ENCODE data around the gene GPR137C. TPM values are rescaled to one million over a fixed set of nuclear protein-coding genes. Genes with fewer than 3 reads are reported as not detected.

The GPR137C gene
- total RNA-seq, 2 experiments from 2014 or later: 0.05 to 0.11 TPM

DNA sequence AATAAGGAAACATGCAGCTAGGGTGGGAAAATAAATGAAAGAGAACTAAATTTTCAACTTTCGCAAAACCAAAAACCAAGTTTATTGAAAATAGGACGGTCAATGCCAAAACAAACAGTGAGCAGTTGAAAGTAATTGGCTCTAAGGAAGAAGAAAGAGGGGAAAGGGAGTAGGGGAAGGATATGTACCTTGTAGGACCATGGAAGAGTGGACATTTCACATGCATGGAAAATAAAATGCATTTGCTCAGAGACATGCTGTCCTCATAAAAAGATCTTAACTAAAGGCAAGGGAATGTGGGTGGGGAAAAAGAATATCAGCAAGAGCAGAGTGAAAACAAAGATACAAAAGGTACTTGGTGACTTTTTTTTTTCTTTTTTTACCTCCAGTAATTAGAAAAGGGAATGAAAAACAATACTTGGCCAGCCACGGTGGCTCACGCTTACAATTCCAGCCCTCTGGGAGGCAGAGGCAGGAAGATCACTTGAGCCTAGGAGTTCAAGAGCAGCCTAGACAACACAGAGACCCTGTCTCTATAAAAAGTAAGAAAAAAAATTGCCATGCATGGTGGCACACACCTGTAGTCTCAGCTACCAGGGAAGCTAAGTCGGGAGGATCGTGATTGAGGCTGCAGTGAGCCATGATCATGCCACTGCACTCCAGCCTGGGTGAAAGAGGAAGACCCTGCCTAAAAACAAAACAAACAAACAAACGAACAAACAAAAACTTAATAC is 6.9 kb upstream of the GPR137C start:
- H3K4me1 Mint-ChIP-seq (ENCODE audit: low read depth): peaks cover 8% of the 10 kb centered on the region
- no peak for DNase-seq
- TF ChIP-seq, protein P1, sequence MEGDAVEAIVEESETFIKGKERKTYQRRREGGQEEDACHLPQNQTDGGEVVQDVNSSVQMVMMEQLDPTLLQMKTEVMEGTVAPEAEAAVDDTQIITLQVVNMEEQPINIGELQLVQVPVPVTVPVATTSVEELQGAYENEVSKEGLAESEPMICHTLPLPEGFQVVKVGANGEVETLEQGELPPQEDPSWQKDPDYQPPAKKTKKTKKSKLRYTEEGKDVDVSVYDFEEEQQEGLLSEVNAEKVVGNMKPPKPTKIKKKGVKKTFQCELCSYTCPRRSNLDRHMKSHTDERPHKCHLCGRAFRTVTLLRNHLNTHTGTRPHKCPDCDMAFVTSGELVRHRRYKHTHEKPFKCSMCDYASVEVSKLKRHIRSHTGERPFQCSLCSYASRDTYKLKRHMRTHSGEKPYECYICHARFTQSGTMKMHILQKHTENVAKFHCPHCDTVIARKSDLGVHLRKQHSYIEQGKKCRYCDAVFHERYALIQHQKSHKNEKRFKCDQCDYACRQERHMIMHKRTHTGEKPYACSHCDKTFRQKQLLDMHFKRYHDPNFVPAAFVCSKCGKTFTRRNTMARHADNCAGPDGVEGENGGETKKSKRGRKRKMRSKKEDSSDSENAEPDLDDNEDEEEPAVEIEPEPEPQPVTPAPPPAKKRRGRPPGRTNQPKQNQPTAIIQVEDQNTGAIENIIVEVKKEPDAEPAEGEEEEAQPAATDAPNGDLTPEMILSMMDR (IDR thresholded peaks at IDR 0.05): no peak
- ChIA-PET CTCF (interaction anchor here (1.2 kb wide), 1 partner anchor 246 kb away, joined by 4 read pairs; no protein-coding TSS in a partner anchor), POLR2A (no interaction called here)
- H3K9me3 Mint-ChIP-seq: no peaks in the 10 kb centered on the region
- H3K27me3 Mint-ChIP-seq: no peaks in the 10 kb centered on the region
- H3K27ac Mint-ChIP-seq: no peak overlapping the region
- ATAC-seq: no peak
- H3K36me3 Mint-ChIP-seq (ENCODE audit: low read depth): peaks cover 8% of the 10 kb centered on the region
- H3K4me3 Mint-ChIP-seq: no peak overlapping the region
- intact Hi-C loops (cut with micrococcal nuclease): no loop called here

DNA sequence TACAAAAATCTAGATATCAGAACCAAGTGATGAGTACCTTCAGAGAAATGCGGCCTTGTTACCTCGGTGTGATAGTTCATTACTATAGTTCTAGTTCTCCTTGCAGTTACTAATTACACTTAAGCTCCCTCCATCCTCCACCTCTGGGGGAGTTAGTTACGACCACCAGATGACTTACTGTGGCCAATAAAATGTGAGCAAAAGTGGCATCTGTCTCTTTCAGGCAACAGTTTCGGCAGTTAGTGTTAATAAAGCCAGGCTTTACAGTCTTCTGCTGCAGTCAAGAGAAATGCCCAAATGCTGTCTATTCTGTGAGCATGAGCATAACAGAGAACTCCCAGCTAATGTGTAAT is 6.3 kb upstream of the GPR137C start:
- ChIA-PET POLR2A (no interaction called here), CTCF (interaction anchor here (1.2 kb wide), 1 partner anchor 246 kb away, joined by 4 read pairs; no protein-coding TSS in a partner anchor)
- Mint-ChIP-seq H3K27ac (no peak overlapping the region), H3K9me3 (no peaks in the 10 kb centered on the region), H3K4me3 (no peak overlapping the region), H3K4me1 (ENCODE audit: low read depth) (peaks cover 11% of the 10 kb centered on the region), H3K27me3 (no peaks in the 10 kb centered on the region), H3K36me3 (ENCODE audit: low read depth) (peaks cover 8% of the 10 kb centered on the region)
- DNase-seq: no peak
- TF ChIP-seq, protein P1 (IDR thresholded peaks at IDR 0.05): no peak
- intact Hi-C loops (cut with micrococcal nuclease): no loop called here
- ATAC-seq: no peak

DNA sequence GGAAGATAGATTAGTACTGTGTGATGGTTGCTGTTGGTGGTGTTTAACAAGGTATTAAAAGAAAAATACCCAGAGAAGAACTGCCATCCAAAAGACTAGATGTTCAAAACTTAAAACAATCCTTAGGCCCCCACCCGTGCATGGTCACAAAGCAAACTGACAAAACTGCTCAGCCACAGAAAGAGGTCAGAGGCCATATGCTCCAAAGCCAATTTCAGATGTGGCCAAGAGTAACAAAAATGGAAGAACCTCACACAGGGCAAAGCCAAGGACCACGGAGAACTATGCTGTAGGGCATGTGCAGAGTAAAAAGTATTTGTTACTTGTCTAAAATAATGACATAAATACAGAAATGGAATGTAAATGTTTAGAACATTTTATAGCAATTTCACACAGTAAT is 5.6 kb upstream of the GPR137C start:
- intact Hi-C loops (cut with micrococcal nuclease): no loop called here
- H3K36me3 Mint-ChIP-seq (ENCODE audit: low read depth): peaks cover 8% of the 10 kb centered on the region

DNA sequence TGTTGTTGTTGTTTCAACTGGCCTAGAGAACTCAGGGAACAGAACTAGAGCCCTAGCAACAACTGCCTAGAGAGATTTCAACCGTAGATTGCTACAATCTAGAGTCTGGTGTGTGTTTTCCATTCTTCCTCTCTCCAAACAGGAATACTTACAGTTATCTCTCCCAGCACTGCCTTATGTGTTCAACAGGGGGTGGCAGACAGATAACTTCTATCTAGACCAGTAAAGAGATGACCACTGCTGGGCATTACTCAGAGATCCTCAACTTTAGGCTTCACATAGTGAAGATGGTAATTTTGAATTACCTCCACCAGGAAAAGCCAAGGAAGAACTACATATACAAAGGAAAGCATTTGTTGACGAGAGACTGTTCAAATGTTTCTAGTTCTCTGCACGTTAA is 5.1 kb upstream of the GPR137C start:
- intact Hi-C loops (cut with micrococcal nuclease): no loop called here
- CTCF ChIA-PET: no interaction called here
- Mint-ChIP-seq H3K9me3 (no peaks in the 10 kb centered on the region), H3K36me3 (ENCODE audit: low read depth) (peaks cover 8% of the 10 kb centered on the region), H3K4me1 (ENCODE audit: low read depth) (peaks cover 14% of the 10 kb centered on the region), H3K27me3 (no peaks in the 10 kb centered on the region), H3K4me3 (no peak overlapping the region), H3K27ac (no peak overlapping the region)
- TF ChIP-seq, protein P1 (IDR thresholded peaks at IDR 0.05): no peak
- DNase-seq: no peak
- POLR2A ChIA-PET: no interaction called here
- ATAC-seq: no peak

More for the DNA sequence above, 5.6 kb upstream of the GPR137C start:
- DNase-seq: no peak
- no peaks in the 10 kb centered on the region for H3K9me3 Mint-ChIP-seq
- H3K4me1 Mint-ChIP-seq (ENCODE audit: low read depth): peaks cover 14% of the 10 kb centered on the region
- TF ChIP-seq, protein P1 (IDR thresholded peaks at IDR 0.05): no peak
- no peak overlapping the region for H3K27ac Mint-ChIP-seq
- no peaks in the 10 kb centered on the region for H3K27me3 Mint-ChIP-seq
- POLR2A ChIA-PET: no interaction called here
- CTCF ChIA-PET: interaction anchor here (1.2 kb wide), 1 partner anchor 247 kb away, joined by 4 read pairs; no protein-coding TSS in a partner anchor
- ATAC-seq: no peak
- H3K4me3 Mint-ChIP-seq: no peak overlapping the region

DNA sequence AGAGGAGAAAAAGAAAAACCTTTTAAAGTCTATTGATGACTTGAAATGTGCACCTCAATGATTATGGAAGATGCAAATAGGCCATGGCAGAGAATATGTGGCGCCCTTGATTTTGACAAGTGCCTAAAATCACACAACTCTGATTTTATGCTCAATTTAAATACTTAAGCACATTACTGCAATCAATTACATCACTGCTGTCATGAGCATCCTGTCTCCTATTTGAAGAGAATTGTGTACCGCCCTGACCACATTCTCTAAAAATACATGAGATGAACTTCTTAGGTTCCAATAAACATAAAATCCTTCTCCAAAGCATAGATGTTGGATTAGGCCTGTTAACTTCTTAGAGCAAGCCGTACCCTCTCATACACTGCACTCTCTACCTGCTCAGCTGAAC is 2.0 kb upstream of the GPR137C start:
- Mint-ChIP-seq H3K27me3 (peaks cover 5% of the 10 kb centered on the region), H3K9me3 (no peaks in the 10 kb centered on the region), H3K36me3 (ENCODE audit: low read depth) (peaks cover 4% of the 10 kb centered on the region), H3K4me3 (peak overlapping the region; percentile 81), H3K27ac (no peak overlapping the region), H3K4me1 (ENCODE audit: low read depth) (peaks cover 14% of the 10 kb centered on the region)
- TF ChIP-seq, protein P1 (IDR thresholded peaks at IDR 0.05): no peak
- ChIA-PET CTCF (interaction anchor here (2.5 kb wide), 1 partner anchor 11 kb away, joined by 10 read pairs; no protein-coding TSS in a partner anchor), POLR2A (interaction anchor here (0.9 to 2.0 kb wide), 3 partner anchors 7 to 96 kb away, joined by 3 to 12 read pairs (median 5); no protein-coding TSS in a partner anchor)
- ATAC-seq (no peak), DNase-seq (no peak)
- intact Hi-C loops (cut with micrococcal nuclease): no loop called here

Measured in activated CD8-positive, alpha-beta T cell treated with anti-CD3 and anti-CD28 coated beads for 36 hours (primary cell).